RWPE1 (cell line): ENCODE data around the gene GLIS1.

ENCODE experiments used
- CTCF ChIA-PET: fragments of 350-600 bp; sonication (Branson Sonifier 250); formaldehyde crosslinking; extraction: SDS; loops from one replicate; lab custom pipeline; 2021; lab: Yijun Ruan, JAX
- POLR2A ChIA-PET: fragments of 400-600 bp; formaldehyde crosslinking; extraction: SDS; loops from one replicate; lab custom pipeline; 2020; ENCODE audit warnings: antibody characterized with exemption; ENCODE audit not compliant: low non-redundant PET; lab: Yijun Ruan, JAX
- DNase-seq: peaks from one replicate; pipeline ENCODE4 v3.0.0; 2012; ENCODE audit warnings: low spot score
- H3K27ac ChIP-seq: fragments of 450-650 bp; 2 replicates; pipeline ENCODE4 v1.5.1; 2017
- CTCF ChIP-seq: fragments of 450-650 bp; conservative IDR thresholded peaks from 2 replicates; pipeline ENCODE4 v1.5.1; 2017; ENCODE audit warnings: low read depth, mild to moderate bottlenecking

The GLIS1 gene

GRCh38 chr1:53583021-53583867 is 155.7 kb downstream of the GLIS1 start:
- TF ChIP-seq CTCF = no peak
- no peak for DNase-seq
- no peak overlapping the region for H3K27ac ChIP-seq
- POLR2A ChIA-PET = no interaction called here
- CTCF ChIA-PET = interaction anchor here (0.7 kb wide), 1 partner anchor 190 kb away, joined by 5 read pairs; no protein-coding TSS in a partner anchor

GRCh38 chr1:53582211-53583020 is 156.5 kb downstream of the GLIS1 start:
- ChIA-PET CTCF (interaction anchor here (0.6 to 0.7 kb wide), 2 partner anchors 98 to 277 kb away, joined by 3 to 6 read pairs; no protein-coding TSS in a partner anchor), POLR2A (no interaction called here)
- DNase-seq = no peak
- H3K27ac ChIP-seq = no peak overlapping the region
- TF ChIP-seq CTCF = no peak

- no peak for TF ChIP-seq CTCF
- no peak overlapping the region for H3K27ac ChIP-seq
- ChIA-PET CTCF (interaction anchor here (0.6 kb wide), 1 partner anchor 97 kb away, joined by 3 read pairs; no protein-coding TSS in a partner anchor), POLR2A (no interaction called here)
- no peak for DNase-seq
Observed at GRCh38 chr1:53581476-53581875, 157.5 kb downstream of the GLIS1 start.

GRCh38 chr1:53580739-53581475 is 158.1 kb downstream of the GLIS1 start:
- no peak for DNase-seq
- no peak overlapping the region for H3K27ac ChIP-seq
- TF ChIP-seq CTCF = no peak
- POLR2A ChIA-PET = no interaction called here
- CTCF ChIA-PET = no interaction called here

- no peak for TF ChIP-seq CTCF
- CTCF ChIA-PET = no interaction called here
- H3K27ac ChIP-seq = no peak overlapping the region
Observed at GRCh38 chr1:53580009-53580400, 159.0 kb downstream of the GLIS1 start.

More at GRCh38 chr1:53580009-53580400, 159.0 kb downstream of the GLIS1 start:
- no peak for DNase-seq
- POLR2A ChIA-PET = no interaction called here
